Tibial artery (tissue), 4 donors: ENCODE data around the gene MAP2K5.

Source experiments
- DNase-seq, 2 donors: peaks; one replicate each; pipeline ENCODE4 v3.0.0-alpha.2; 2019
- H3K27ac ChIP-seq, 2 donors: fragments of 200-600 bp; sonication (generic) in 1 of 2; 1 replicate in 1 of 2; 2 replicates in 1 of 2; pipeline ENCODE4 v1.5.1; 2018 to 2019; ENCODE audit warnings: mild to moderate bottlenecking in 1 of 2
- H3K27me3 ChIP-seq, 2 donors: fragments of 200-600 bp; sonication (generic) in 1 of 2; one replicate each; pipeline versions ENCODE4 v1.5.1 to v1.6.0; 2016 to 2019
- H3K36me3 ChIP-seq, 3 donors: fragments of 200-600 bp; sonication (generic) in 2 of 3; one replicate each; pipeline ENCODE4 v1.5.1; 2016 to 2019; ENCODE audit warnings: mild to moderate bottlenecking in 2 of 3
- H3K4me1 ChIP-seq, 4 donors: fragments of 200-600 bp; sonication (generic) in 2 of 4; 1 replicate in 3 of 4; 2 replicates in 1 of 4; pipeline ENCODE4 v1.5.1; 2016 to 2019
- H3K4me3 ChIP-seq, 2 donors: fragments of 200-600 bp; sonication (generic) in 1 of 2; 1 replicate in 1 of 2; 2 replicates in 1 of 2; pipeline ENCODE4 v1.5.1; 2018 to 2019; ENCODE audit warnings: mild to moderate bottlenecking in 2 of 2
- H3K9me3 ChIP-seq, 3 donors: fragments of 200-600 bp; sonication (generic) in 1 of 3; one replicate each; pipeline ENCODE4 v1.5.1; 2016 to 2019
- CTCF ChIP-seq, 2 experiments: fragments of 200-600 bp in 1 of 2; fragments of 450-650 bp in 1 of 2; IDR thresholded peaks; one replicate each; pipeline ENCODE4 v1.5.1; 2017 to 2019; ENCODE audit warnings: antibody characterized with exemption in 2 of 2, mild to moderate bottlenecking in 1 of 2, moderate library complexity in 1 of 2
- intact Hi-C: fragments of 100-400 bp; cut with DNase I; formaldehyde crosslinking; loops from one replicate; pipeline ENCODE4 v1.15.0; 2023; ENCODE audit warnings: low total_unique reads

MAP2K5 gene

GRCh38 chr15:67551207-67551743, 8.8 kb downstream of the MAP2K5 start:
- Histone ChIP-seq H3K36me3 (peaks cover 7 to 33% (median 15%) of the 10 kb centered on the region in 3 donors), H3K4me1 (peaks cover 0 to 6% (median 0%) of the 10 kb centered on the region in 4 donors), H3K4me3 (no peak overlapping the region), H3K27ac (no peak overlapping the region), H3K27me3 (no peaks in the 10 kb centered on the region), H3K9me3 (no peaks in the 10 kb centered on the region)
- TF ChIP-seq CTCF (IDR thresholded peaks at IDR 0.05) = no peak
- intact Hi-C loops = no loop called here
- no peak for DNase-seq

DNA sequence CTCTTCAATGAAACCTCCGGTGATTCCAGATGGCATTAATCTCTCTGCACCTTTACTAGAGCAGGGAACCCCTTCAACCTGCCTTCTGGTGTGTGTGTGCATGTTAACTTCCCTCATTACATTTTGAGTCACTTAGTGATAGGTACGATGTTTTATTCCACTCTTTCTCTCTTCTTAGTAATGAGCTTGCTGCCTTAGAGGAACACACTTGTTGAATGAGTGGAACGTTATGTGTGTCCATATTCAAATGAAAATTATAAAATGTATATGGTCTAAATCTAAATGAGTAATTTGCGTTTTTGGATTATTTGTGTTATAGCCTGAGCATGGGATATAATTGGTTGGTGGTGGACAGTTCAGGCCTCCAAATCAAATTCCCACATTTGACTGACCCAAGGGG, 12.1 kb downstream of the MAP2K5 start:
- Histone ChIP-seq H3K4me3 (no peak overlapping the region), H3K27ac (no peak overlapping the region), H3K9me3 (no peaks in the 10 kb centered on the region), H3K4me1 (no peaks in the 10 kb centered on the region), H3K27me3 (no peaks in the 10 kb centered on the region), H3K36me3 (peaks cover 7 to 49% (median 28%) of the 10 kb centered on the region in 3 donors)
- intact Hi-C loops = no loop called here
- TF ChIP-seq CTCF (IDR thresholded peaks at IDR 0.05) = no peak
- no peak for DNase-seq

- Histone ChIP-seq H3K27me3 (no peaks in the 10 kb centered on the region), H3K36me3 (peaks cover 0 to 39% (median 20%) of the 10 kb centered on the region in 3 donors), H3K4me1 (no peaks in the 10 kb centered on the region), H3K4me3 (no peak overlapping the region), H3K9me3 (no peaks in the 10 kb centered on the region), H3K27ac (no peak overlapping the region)
- DNase-seq = no peak
- TF ChIP-seq CTCF (IDR thresholded peaks at IDR 0.05) = no peak
- intact Hi-C loops = no loop called here
These were observed 14.6 kb downstream of the MAP2K5 start for GRCh38 chr15:67556976-67557570.

- H3K9me3 ChIP-seq = no peaks in the 10 kb centered on the region
- intact Hi-C loops = no loop called here
- TF ChIP-seq CTCF (IDR thresholded peaks at IDR 0.05) = no peak
- H3K4me3 ChIP-seq = no peak overlapping the region
- peaks cover 0 to 27% (median 13%) of the 10 kb centered on the region in 3 donors for H3K36me3 ChIP-seq
- no peaks in the 10 kb centered on the region for H3K4me1 ChIP-seq
- no peak for DNase-seq
- H3K27ac ChIP-seq = no peak overlapping the region
- H3K27me3 ChIP-seq = no peaks in the 10 kb centered on the region
These were observed 16.0 kb downstream of the MAP2K5 start for GRCh38 chr15:67558502-67558901.

DNA sequence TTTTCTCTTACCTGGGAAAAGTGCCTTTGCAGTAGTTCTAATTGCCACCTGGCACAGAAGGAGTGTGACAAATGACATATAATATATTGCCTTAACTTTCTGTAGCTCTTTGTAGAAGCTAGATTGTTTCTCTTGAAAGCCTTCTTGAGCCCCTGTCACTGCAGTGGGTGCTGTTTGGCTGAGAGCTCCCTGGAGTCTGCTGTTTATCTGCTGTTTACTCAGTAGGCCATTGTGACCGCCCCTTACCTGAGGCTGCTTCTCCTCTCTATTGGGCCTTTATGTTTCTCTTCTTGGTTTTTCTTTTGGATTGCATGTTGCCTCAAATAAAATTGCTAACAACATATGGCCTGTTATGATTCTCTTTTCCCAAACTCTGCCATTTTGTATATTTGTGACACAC, 16.7 kb downstream of the MAP2K5 start:
- TF ChIP-seq CTCF (IDR thresholded peaks at IDR 0.05) = no peak
- peaks cover 0 to 27% (median 13%) of the 10 kb centered on the region in 3 donors for H3K36me3 ChIP-seq
- H3K4me3 ChIP-seq = no peak overlapping the region
- H3K27me3 ChIP-seq = no peaks in the 10 kb centered on the region
- no peaks in the 10 kb centered on the region for H3K4me1 ChIP-seq
- intact Hi-C loops = no loop called here
- no peaks in the 10 kb centered on the region for H3K9me3 ChIP-seq
- DNase-seq = no peak
- no peak overlapping the region for H3K27ac ChIP-seq
